Activated CD4-positive, alpha-beta T cell treated with anti-CD3 and anti-CD28 coated beads, Interleukin-2, amount 50 U/mL, for 24 hours (primary cell): ENCODE measurements around the gene PTGDS.

Source experiments
- DNase-seq, 2 donors: peaks; one replicate each; pipeline ENCODE4 v3.0.0-alpha.2; 2020; ENCODE audit warnings: low read depth in 1 of 2, low spot score in 1 of 2

The PTGDS gene

GRCh38 chr9:136977223-136977622 lies at the start of gene PTGDS:
PTGDS (plus strand) TSS chr9:136977504; CDS start chr9:136977579, 75 bp downstream.
- DNase-seq = no peak

DNA sequence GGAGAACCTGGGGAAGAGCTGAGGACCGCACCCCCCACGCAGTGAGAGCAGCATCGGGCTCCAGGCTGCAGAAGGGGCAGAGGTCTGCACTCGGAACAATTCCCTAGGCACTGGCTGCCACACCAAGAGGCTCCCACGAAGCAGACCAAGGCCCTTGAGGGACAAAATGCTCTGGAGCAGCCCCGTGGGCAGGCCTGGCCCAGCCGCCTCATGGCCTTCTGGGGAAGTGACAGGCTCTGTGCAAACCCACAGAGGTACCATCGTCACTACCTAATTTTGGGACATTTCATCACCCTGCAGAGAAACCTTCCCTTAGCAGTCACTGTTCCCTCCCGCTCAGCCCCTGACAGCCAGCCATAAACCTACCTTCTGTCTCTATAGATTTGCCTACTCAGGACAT lies 48.7 kb upstream of the PTGDS start:
- DNase-seq = no peak

- no peak for DNase-seq
Measured at GRCh38 chr9:136930014-136930413, 47.3 kb upstream of the PTGDS start.

DNA sequence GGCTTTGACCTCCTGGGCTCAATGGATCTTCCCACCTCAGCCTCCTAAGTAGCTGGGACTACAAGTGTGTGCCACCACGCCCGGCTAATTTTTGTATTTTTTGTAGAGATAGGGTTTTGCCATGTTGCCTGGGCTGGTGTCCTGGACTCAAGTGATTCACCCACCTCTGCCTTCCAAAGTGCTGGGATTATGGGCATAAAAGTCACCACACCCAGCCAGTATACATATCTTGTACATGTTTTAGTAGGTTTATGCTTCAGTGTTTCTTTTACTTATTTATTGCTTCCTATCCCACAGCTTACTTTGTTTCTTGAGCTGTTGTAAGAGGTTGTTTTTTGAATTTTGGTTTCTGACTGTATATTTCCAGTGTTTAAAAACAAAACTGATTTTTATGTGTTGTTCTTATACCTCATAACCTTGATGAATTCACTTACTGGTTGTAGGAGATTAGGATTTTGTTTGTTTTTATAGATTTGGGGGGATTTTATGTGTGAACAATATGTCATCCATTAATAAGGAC lies 45.6 kb upstream of the PTGDS start:
- no peak for DNase-seq

DNA sequence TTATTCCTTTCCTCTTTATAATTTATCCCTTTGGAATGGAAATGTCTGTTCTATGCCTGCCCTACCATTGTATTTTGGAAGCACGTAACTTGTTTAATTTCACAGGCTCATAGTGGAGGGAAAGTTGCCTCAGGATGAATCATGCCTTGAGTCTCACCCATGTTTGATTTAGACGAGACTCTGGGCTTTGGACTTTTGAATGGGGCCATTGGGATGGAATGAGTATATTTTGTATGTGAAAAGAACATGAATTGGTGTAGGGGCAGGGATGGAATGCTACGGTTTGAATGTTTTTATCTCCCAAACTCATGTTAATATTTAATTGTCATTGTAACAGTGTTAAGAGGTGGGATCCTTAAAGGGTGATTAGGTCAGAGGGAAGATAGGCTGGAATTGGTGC lies 43.0 kb upstream of the PTGDS start:
- no peak for DNase-seq

DNA sequence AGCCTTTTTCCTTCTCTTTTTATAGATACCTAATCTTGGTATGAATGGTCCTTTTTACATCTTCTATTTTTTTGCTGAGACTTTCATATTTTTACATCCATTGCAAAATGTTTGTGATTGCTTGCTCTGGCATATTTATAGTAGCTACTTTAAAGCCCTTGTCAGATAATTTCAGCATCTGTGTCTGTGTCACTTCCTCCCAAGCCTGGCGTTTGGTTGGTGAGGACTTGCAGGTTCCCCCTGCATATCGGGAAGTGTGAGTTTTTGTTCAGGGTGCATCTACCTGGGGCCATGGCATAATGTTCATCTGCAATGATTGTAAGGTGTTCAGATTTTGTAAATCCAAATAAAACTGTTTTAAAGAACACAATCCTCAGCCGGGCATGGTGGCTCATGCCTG lies 41.7 kb upstream of the PTGDS start:
- no peak for DNase-seq

DNA sequence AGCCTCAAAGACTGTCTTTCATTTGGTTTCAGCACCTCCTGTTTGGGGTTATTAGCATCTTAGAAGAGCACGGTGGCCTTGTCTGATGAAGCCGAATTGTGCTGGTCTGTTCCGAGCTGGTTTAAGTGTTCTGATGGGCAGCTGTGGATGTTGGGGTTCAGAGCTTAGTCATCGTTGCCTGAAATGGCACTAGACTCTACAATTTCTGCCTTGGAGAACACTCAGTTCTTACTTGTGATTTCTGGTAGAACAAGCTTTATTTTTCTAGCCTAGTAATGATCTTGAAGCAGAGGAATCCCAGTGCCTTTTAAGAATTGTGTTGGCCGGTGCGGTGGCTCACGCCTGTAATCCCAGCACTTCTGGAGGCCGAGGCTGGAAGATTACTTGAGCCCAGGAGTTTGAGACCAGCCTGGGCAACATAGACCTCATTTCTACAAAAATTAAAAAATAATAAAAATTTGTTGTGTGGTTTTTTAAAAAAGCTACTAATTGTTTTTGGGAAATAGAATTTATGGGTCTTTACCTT lies 40.6 kb upstream of the PTGDS start:
- no peak for DNase-seq

DNA sequence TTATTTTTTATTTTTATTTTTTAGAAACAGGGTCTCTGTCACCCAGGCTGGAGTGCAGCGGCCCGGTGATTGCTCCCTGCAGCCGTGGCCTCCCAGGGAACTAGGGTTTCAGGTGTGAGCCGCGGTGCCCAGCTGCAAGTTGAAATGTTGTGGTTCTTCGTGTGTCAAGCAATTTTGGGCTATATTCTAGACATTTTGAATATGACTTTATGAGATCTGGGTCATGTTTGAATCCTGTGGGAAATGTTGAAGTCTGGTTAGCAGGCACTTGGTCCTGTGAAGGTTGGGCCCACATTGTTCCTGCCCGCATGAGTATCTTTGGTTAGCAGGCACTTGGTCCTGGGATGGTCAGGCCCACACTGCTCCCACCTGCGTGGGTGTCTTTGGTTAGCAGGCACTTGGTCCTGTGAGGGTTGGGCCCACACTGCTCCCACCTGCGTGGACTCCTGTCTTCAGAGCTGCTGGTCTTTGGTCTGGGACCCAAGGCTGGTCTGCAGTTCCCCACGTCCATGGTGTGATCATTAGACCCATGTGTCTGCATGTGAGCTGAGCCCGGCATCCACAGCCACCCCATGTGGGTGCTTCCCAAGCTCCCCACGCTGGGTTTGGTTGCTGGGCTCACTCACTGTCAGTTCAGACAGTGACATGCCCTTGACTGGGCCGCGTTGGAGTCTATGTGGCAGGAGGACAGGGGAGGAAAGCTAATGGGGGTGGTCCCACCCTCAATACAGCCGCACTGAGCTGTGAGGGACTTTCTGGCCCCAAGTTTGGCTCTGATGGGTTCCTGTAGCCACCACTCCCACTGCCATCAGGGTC lies 39.9 kb upstream of the PTGDS start:
- DNase-seq = no peak

DNA sequence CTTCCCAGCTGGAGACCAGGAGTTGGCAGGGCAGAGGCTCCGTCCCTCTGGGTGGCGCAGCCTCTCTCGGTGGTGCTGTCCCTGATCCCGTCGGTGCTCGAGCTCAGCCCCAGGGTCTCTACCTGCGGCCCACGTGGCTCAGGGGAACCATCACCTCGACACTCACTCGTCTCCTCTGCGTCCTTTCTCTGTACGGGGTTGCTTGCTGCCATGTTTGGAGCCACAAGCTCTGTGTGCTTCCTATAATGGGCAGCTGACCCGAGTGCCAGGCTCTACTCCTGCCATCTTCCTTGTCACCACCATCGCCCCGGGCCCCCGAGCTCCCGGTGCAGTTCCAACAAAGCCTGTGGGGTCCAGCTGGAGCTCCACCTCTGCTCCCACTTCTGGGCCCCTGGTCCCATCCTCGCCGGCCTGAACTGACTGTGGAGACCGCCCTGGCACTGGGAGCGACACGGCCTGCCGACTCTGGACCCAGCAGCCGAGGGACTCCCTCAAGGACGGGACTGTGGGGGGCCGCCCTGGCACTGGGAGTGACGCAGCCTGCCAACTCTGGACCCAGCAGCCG lies 37.8 kb upstream of the PTGDS start:
- no peak for DNase-seq

GRCh38 chr9:136939996-136940525 lies 37.2 kb upstream of the PTGDS start:
- DNase-seq = no peak

DNA sequence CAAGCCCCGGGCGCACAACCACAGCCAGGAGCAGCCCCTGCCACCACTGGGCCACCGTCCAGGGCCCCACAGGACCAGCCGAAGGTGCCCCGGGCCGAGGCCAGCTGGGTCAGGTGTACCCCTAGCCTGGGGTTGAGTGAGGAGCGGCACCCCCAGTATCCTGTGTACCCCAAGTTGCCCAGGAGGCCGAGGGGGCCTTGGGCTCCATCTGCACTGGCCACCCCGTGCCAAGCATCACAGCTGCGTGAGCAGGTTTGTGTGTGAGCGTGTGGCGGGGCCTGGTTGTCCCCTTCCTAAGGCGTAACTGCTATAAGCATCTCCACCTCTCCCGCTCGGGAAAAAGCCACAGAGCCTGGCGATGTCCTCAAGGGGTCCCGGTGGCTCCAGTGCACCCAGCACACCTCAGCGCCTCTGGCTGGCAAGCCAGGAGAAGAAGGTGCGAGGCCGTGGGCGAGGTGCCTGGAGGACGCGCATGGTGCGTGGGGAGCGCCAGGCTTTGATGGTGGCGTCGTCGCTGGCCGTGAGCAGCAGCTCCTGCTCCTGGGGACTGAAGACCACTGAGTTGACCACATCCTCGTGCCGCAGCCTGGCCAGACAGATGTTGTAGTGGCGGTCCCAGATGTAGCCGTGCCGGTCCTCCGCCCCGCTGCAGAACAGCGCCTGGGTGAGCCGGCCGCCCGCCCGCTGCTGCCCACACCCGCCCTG lies 36.6 kb upstream of the PTGDS start:
- no peak for DNase-seq

DNA sequence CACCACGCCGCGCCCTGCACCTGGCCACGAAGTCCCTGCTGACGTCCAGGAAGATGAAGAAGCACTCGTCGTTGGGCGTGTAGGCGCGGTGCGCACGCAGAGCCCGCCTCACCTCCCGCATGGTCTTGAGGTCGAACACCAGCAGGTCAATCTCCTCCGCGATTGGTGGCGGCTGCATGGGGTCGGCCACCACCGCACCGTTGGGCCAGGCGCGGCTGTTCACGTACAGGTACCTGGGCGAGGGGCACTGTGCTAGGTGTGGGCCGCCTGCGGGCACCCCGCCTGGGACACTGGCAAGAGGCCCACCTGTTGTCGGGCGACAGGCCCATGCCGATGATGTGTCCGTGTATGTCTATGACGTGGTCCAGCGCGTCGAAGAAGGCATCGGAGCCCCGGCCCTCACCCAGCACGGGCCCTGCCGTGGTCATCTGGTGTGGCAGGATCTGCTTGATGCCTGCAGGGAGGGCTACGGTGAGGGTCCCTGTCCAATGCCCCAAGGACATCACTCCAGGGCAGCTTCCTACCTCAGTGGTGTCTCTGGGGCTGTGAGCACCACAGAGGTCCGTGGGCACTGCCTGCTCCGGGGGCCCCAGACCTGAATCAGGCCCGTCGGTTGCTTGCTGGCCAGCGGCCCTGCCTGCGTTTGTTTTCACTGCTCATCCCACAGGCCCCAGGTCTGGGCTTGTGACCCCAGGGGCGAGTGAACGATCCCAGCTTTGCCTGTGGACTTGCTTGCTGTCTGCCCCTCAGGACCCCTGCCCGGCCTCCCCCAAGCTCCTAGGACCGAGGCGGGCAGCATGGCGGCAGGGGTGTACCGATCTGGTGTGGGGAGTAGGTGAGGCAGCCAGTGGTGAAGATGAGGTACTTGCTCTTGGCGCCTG lies 35.8 kb upstream of the PTGDS start:
- no peak for DNase-seq

DNA sequence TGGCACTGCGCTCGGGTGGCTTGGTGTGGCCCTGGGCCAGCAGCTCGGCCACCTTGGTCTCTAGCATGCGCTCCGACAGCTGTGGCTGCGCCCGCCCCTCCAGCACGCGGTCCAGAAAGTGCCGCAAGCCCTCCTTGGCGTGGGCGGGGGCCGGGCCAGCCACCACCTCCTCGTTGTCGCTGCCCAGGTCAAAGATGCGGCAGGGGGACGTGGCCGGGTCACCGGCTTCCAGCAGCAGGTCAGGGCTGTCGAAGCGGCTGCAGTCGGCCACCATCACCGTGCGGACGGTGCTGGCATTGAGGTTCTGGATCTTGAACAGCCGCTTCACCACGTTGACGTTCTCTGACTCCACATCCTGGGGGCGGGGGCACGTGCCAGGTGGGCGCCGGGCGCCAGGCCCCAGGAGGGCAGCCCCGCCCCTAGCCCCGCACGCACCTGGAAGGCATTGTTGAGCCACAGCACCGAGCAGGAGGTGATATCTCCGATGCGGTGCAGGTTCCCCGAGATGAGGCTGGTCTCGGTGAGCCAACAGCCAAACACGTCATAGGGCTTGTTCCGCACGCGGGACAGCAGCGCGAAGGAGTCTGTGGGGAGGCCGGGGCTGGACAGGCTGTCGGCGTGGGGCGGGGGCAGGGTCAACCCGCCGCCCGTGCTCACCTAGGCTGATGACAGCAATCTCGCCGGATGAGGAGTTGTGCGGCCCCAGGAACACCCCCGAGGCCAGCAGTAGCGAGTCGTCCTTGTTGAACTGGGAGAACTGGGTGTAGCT lies 35.0 kb upstream of the PTGDS start:
- DNase-seq = no peak

- no peak for DNase-seq
Measured at GRCh38 chr9:136942881-136943230, 34.4 kb upstream of the PTGDS start.

DNA sequence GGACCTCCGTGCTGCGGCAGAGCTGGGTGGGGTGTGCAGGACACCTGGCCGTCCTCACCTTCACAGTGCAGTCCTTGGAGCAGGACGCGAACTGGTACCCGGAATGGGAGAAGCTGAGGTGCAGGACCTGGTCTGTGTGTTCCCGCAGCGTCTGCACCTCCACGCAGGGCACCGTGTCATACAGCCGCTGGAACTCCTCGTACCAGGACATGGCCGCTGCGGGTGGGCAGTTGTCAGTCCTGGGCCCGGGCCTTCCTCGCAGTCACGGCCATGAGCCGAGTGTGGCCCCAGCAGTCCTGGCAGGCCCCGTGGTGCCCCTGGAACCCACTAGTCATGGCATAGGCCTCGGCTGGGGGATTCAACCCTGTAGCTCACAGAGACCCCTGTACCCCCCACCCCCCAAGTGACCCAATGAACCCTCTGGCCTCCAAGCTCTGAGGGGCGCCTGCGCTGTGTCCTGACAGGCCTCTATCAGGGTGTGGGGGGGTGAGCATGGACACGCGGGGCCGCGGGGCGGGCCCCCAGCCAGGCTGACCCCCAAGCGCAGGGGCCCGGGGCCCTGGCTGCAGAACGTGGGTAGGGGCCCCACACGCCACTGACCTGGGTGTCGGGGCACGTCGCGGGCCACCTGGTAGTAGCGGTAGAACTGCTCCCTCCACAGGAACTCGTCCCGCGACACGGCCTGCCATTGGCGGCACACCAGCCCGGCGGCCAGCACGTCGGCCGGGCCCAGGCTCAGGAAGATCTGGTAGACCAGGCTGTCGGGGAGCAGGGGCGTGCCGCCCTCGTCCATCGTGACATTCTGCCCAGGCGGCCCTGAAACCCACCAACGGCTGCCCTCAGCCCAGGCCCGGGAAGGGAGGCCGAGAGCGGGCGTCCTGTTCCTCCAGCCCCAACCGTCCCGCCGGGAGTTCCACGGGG lies 33.8 kb upstream of the PTGDS start:
- DNase-seq = no peak

GRCh38 chr9:136944212-136944518 lies 33.1 kb upstream of the PTGDS start:
- DNase-seq = peak in 1 of 2 donors; percentile 16

DNA sequence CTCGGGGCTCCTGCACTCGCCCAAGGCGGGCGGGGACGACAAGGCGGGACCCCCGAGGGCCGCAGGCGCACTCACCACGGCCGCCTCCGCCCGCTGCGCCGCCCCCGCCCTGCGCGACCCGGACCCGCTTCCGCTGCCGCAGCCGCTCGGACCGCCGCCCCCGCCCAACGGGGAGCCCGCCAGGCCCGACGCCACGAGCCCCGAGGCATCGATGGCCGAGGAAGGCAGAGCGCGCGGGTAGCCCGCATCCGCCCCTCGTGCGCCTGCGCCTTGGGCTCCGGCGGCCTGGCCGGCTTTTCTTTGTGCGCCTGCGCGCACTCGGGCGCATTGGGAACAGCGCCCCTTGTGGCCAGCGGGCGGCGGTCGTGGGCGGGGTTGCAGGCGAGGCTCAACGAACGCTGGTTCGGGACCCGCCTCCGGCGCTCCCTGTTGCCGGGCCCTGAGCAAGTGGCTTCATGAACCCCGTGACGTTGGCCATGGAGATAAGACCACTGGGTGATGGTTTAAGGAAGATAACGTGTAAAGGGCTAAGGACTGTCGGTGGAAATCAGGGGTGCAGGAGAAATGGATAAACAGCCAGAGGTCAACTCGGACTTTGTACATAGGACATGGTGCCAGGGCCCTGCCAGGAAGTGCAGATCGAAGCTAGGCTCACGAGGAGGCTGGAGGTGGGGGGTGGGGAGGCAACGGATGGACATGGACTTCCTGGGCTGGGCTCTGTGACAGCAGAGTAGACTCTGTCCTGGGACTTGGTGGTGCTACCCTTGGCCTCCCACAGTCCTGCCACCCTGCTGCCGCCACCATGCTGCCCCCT lies 32.6 kb upstream of the PTGDS start, which contains the start of the genes C8G and FBXW5:
Gene C8G, plus strand, starts transcription at position 725 of the 814 bp plus-strand sequence. Its CDS starts 78 bp downstream, at position 803.
Gene FBXW5, minus strand, starts transcription at position 220 of the 814 bp plus-strand sequence. CDS start 655 bp downstream, outside the sequence.
- DNase-seq = peak; percentile 90 to 95
